Skin of body (tissue), 2 donors: Measurements from ENCODE around the gene LRRC4C. TPM values are rescaled to one million over a fixed set of nuclear protein-coding genes. Genes with fewer than 3 reads are reported as not detected.

Experiments
- DNase-seq: peaks from one replicate; lab custom pipeline; 2025; lab: John Stamatoyannopoulos, UW
- total RNA-seq: library from RNA; depleted of rRNA; stranded (reverse); fragments of >200 nt; gene quantifications from one replicate; pipeline ENCODE4 v1.2.3, GENCODE V29; 2014

Gene LRRC4C
- total RNA-seq, 1 donor from 2014 or later, result 4.2 TPM

- DNase-seq, result no peak
These were observed 44.5 kb downstream of the LRRC4C start for GRCh38 chr11:41414771-41415440.

- no peak for DNase-seq
These were observed 45.6 kb downstream of the LRRC4C start for GRCh38 chr11:41413843-41414242.

- DNase-seq, result no peak
These were observed 53.6 kb downstream of the LRRC4C start for GRCh38 chr11:41405812-41406211.

- DNase-seq, result no peak
These were observed 55.3 kb downstream of the LRRC4C start for GRCh38 chr11:41404109-41404508.

- DNase-seq, result no peak
These were observed 56.0 kb downstream of the LRRC4C start for GRCh38 chr11:41403458-41403857.

GRCh38 chr11:41400819-41401382 is 58.6 kb downstream of the LRRC4C start:
- DNase-seq, result no peak

- no peak for DNase-seq
These were observed 59.3 kb downstream of the LRRC4C start for GRCh38 chr11:41400124-41400523.

GRCh38 chr11:41399323-41399722 is 60.1 kb downstream of the LRRC4C start:
- DNase-seq, result no peak

- no peak for DNase-seq
These were observed 61.3 kb downstream of the LRRC4C start for GRCh38 chr11:41398175-41398574.

- DNase-seq, result no peak
These were observed 64.8 kb downstream of the LRRC4C start for GRCh38 chr11:41394521-41395195.

GRCh38 chr11:41392596-41392995 is 66.9 kb downstream of the LRRC4C start:
- no peak for DNase-seq

- DNase-seq, result no peak
These were observed 69.8 kb downstream of the LRRC4C start for GRCh38 chr11:41389623-41390130.

GRCh38 chr11:41384329-41384728 is 75.1 kb downstream of the LRRC4C start:
- DNase-seq, result no peak

GRCh38 chr11:41383768-41384167 is 75.7 kb downstream of the LRRC4C start:
- DNase-seq, result no peak

- DNase-seq, result no peak
These were observed 76.5 kb downstream of the LRRC4C start for GRCh38 chr11:41382927-41383326.

GRCh38 chr11:41379084-41379483 is 80.4 kb downstream of the LRRC4C start:
- DNase-seq, result peak; percentile 83

- DNase-seq, result no peak
These were observed 81.6 kb downstream of the LRRC4C start for GRCh38 chr11:41377709-41378394.

GRCh38 chr11:41351825-41352224 is 107.6 kb downstream of the LRRC4C start:
- no peak for DNase-seq

GRCh38 chr11:41346042-41346441 is 113.4 kb downstream of the LRRC4C start:
- DNase-seq, result no peak

GRCh38 chr11:41334007-41334933 is 125.2 kb downstream of the LRRC4C start:
- no peak for DNase-seq

- DNase-seq, result no peak
These were observed 126.1 kb downstream of the LRRC4C start for GRCh38 chr11:41333357-41333756.
